Right lobe of liver (tissue), 6 donors: Measurements from ENCODE around the gene RTN3. TPM values are rescaled to one million over a fixed set of nuclear protein-coding genes. Genes with fewer than 3 reads are reported as not detected.

ENCODE experiments used
- ATAC-seq, 4 donors: fragments of 200-7000 bp; cut with Tn5 transposase; one replicate each; pipeline ENCODE4 v1.9.1; 2020; ENCODE audit warnings: mild to moderate bottlenecking in 4 of 4, moderate library complexity in 4 of 4
- DNase-seq, 3 donors: peaks; one replicate each; pipeline ENCODE4 v3.0.0-alpha.2; 2020
- H3K27ac ChIP-seq, 3 donors: fragments of 200-600 bp; one replicate each; pipeline ENCODE4 v1.8.0; 2022
- H3K27me3 ChIP-seq, 2 donors: fragments of 200-600 bp; one replicate each; pipeline ENCODE4 v1.8.0; 2022
- H3K36me3 ChIP-seq, 4 donors: fragments of 200-600 bp; sonication (generic) in 1 of 4; one replicate each; pipeline versions ENCODE4 v1.5.1 to v1.8.0; 2017 to 2022; ENCODE audit warnings: control low read depth in 1 of 4
- H3K4me1 ChIP-seq, 4 donors: fragments of 200-600 bp; sonication (generic) in 1 of 4; one replicate each; pipeline versions ENCODE4 v1.5.1 to v1.8.0; 2017 to 2022; ENCODE audit warnings: control low read depth in 1 of 4
- H3K4me3 ChIP-seq, 3 donors: fragments of 200-600 bp; one replicate each; pipeline ENCODE4 v1.8.0; 2022
- H3K9me3 ChIP-seq, 4 donors: fragments of 200-600 bp; sonication (generic) in 1 of 4; one replicate each; pipeline versions ENCODE4 v1.5.1 to v1.8.0; 2017 to 2022; ENCODE audit warnings: control low read depth in 1 of 4
- CTCF ChIP-seq, 4 donors: fragments of 200-600 bp in 3 of 4; fragments of 450-650 bp in 1 of 4; IDR thresholded peaks; one replicate each; pipeline versions ENCODE4 v1.5.1 to v1.8.0; 2016 to 2022; ENCODE audit warnings: antibody characterized with exemption in 4 of 4, mild to moderate bottlenecking in 2 of 4
- POLR2A ChIP-seq: fragments of 450-650 bp; IDR thresholded peaks from one replicate; pipeline ENCODE4 v1.6.1; 2017; ENCODE audit warnings: antibody characterized with exemption, mild to moderate bottlenecking
- WGBS: methylation state at CpG from one replicate; pipeline ENCODE4 v1.1.6; 2018; ENCODE audit warnings: low coverage, low lambda C conversion rate; ENCODE audit not compliant: insufficient coverage; ENCODE audit errors: missing lambda C conversion rate; 5-methylcytosine and 5-hydroxymethylcytosine counted together
- intact Hi-C, 2 donors: fragments of 100-400 bp; cut with DNase I; formaldehyde crosslinking; loops; one replicate each; pipeline versions ENCODE4 v1.11.2 to v1.14.1; 2022
- small RNA-seq, 2 experiments: library from RNA; depleted of rRNA; stranded (forward); fragments of <200 nt; gene quantifications; one replicate each; pipeline ENCODE3, GENCODE V24; 2016
- total RNA-seq, 6 experiments: library from RNA; depleted of rRNA in 2 of 6; stranded (reverse); fragments of >200 nt in 2 of 6; fragmentation: NEBNext Ultra II Directional in 3 of 6; extraction: Animal tissue kit (Norgen Biotek cat#: 25700) in 3 of 6; gene quantifications; one replicate each; pipeline versions ENCODE4 v1.1.0 to v1.2.4, GENCODE V29; 2016 to 2023
- donor health status: DM: no; HTN: yes; CAD: no.
- donor health status: DM: no; HTN: no; CAD: no.
- donor health status: DM: no; HTN: no; CAD: no.
- donor health status: DM: no; HTN: yes; CAD: no.
- donor health status: DM: no; HTN: yes; CAD: no.

Gene RTN3
- total RNA-seq, 6 experiments from 2014 or later = 47.3 to 70.5 (median 52.9) TPM

GRCh38 chr11:63804259-63804658 lies 123.0 kb downstream of the RTN3 start:
- no peaks in the 10 kb centered on the region for H3K4me1 ChIP-seq
- ATAC-seq (no peak), DNase-seq (no peak)
- intact Hi-C loops = no loop called here
- no peaks in the 10 kb centered on the region for H3K9me3 ChIP-seq
- no peak overlapping the region for H3K4me3 ChIP-seq
- H3K36me3 ChIP-seq = no peaks in the 10 kb centered on the region
- 57% methylated on average over 4 of the region's 6 CpGs for WGBS
- H3K27me3 ChIP-seq = no peaks in the 10 kb centered on the region
- TF ChIP-seq CTCF (IDR thresholded peaks at IDR 0.05) (no peak), POLR2A (no peak)
- no peak overlapping the region for H3K27ac ChIP-seq

DNA sequence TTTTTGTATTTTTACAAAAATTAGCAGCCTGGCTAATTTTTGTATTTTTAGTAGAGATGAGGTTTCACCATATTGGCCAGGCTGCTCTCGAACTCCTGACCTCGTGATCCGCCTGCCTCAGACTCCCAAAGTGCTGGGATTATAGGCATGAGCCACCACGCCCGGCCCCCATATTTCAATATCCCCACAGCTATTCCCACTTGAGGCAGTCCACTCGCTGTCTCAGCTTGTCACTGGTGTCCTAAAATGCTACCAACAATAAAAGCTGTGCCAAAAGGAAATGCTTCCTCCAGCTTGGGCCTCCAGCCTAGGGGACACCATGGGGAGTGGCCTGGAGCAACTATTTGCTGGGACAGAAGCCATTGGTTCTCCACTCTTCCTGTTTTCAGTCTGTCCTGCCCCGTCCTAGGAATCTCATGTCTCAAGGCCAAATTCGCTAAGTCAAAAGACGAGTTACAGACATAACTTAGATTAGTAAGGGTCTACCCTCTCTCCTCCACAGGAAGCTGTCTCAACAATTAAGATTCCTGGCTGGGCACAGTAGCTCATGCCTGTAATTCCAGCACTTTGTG lies 124.6 kb downstream of the RTN3 start:
- H3K36me3 ChIP-seq = no peaks in the 10 kb centered on the region
- no peak overlapping the region for H3K4me3 ChIP-seq
- intact Hi-C loops = no loop called here
- no peaks in the 10 kb centered on the region for H3K4me1 ChIP-seq
- H3K27me3 ChIP-seq = no peaks in the 10 kb centered on the region
- H3K9me3 ChIP-seq = no peaks in the 10 kb centered on the region
- DNase-seq = no peak
- no peak for TF ChIP-seq CTCF (IDR thresholded peaks at IDR 0.05)
- no peak for TF ChIP-seq POLR2A
- peak; percentile 86 to 96 (median 92) for ATAC-seq
- H3K27ac ChIP-seq = no peak overlapping the region
- WGBS = 66% methylated on average over 7 of the region's 9 CpGs

Small RNA genes lying within 50 kb of the gene (small RNA-seq; reads per million reads assigned to genes)
- gene AP000753.3 = 0 reads per million in 2 experiments
- 0 reads per million in 2 experiments for gene RN7SL596P

Other genes with a start within 250 kb of the RTN3 start
- not detected for gene PLAAT5, start 190.3 kb upstream of the RTN3 start, total RNA-seq
- gene LGALS12, start 175.4 kb upstream of the RTN3 start, total RNA-seq = under 1 TPM in 1 of 6 experiments, not detected in 5; 0.15 TPM
- gene PLAAT4, start 144.7 kb upstream of the RTN3 start, total RNA-seq = 10 to 100 TPM; 15.9 to 56.8 (median 47.0) TPM
- 1 to 10 TPM in 2 of 6 experiments, under 1 TPM in 1, not detected in 3; 0.42 to 2.2 (median 1.1) TPM for gene PLAAT2, start 118.1 kb upstream of the RTN3 start, total RNA-seq
- gene PLAAT3, start 67.1 kb upstream of the RTN3 start, total RNA-seq = 10 to 100 TPM; 24.4 to 76.1 (median 52.2) TPM
- 10 to 100 TPM; 29.9 to 37.6 (median 32.4) TPM for gene ATL3, start 10.1 kb upstream of the RTN3 start, total RNA-seq
- 10 to 100 TPM in 1 of 6 experiments, 1 to 10 TPM in 5; 4.8 to 10.7 (median 6.6) TPM for gene ZFTA, start 87.3 kb downstream of the RTN3 start, total RNA-seq
- 1 to 10 TPM; 2.2 to 5.0 (median 2.7) TPM for gene SPINDOC, start 132.0 kb downstream of the RTN3 start, total RNA-seq
- gene MARK2, start 157.6 kb downstream of the RTN3 start, total RNA-seq = 10 to 100 TPM; 10.6 to 14.8 (median 12.2) TPM
- gene RCOR2, start 235.7 kb downstream of the RTN3 start, total RNA-seq = under 1 TPM in 1 of 6 experiments, not detected in 5; 0.15 TPM